Activated T-cell treated with anti-CD3 and anti-CD28 coated beads for 1 hour (primary cell): Measurements from ENCODE around the gene PCNT.
A peak's percentile ranks its signal among the peaks of the same experiment; 100 is the strongest.

ENCODE experiments used
- DNase-seq: peaks from one replicate; pipeline ENCODE4 v3.0.0-alpha.2; 2020; ENCODE audit warnings: low read depth

PCNT gene, protein sequence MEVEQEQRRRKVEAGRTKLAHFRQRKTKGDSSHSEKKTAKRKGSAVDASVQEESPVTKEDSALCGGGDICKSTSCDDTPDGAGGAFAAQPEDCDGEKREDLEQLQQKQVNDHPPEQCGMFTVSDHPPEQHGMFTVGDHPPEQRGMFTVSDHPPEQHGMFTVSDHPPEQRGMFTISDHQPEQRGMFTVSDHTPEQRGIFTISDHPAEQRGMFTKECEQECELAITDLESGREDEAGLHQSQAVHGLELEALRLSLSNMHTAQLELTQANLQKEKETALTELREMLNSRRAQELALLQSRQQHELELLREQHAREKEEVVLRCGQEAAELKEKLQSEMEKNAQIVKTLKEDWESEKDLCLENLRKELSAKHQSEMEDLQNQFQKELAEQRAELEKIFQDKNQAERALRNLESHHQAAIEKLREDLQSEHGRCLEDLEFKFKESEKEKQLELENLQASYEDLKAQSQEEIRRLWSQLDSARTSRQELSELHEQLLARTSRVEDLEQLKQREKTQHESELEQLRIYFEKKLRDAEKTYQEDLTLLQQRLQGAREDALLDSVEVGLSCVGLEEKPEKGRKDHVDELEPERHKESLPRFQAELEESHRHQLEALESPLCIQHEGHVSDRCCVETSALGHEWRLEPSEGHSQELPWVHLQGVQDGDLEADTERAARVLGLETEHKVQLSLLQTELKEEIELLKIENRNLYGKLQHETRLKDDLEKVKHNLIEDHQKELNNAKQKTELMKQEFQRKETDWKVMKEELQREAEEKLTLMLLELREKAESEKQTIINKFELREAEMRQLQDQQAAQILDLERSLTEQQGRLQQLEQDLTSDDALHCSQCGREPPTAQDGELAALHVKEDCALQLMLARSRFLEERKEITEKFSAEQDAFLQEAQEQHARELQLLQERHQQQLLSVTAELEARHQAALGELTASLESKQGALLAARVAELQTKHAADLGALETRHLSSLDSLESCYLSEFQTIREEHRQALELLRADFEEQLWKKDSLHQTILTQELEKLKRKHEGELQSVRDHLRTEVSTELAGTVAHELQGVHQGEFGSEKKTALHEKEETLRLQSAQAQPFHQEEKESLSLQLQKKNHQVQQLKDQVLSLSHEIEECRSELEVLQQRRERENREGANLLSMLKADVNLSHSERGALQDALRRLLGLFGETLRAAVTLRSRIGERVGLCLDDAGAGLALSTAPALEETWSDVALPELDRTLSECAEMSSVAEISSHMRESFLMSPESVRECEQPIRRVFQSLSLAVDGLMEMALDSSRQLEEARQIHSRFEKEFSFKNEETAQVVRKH (N-terminal part only)

DNA sequence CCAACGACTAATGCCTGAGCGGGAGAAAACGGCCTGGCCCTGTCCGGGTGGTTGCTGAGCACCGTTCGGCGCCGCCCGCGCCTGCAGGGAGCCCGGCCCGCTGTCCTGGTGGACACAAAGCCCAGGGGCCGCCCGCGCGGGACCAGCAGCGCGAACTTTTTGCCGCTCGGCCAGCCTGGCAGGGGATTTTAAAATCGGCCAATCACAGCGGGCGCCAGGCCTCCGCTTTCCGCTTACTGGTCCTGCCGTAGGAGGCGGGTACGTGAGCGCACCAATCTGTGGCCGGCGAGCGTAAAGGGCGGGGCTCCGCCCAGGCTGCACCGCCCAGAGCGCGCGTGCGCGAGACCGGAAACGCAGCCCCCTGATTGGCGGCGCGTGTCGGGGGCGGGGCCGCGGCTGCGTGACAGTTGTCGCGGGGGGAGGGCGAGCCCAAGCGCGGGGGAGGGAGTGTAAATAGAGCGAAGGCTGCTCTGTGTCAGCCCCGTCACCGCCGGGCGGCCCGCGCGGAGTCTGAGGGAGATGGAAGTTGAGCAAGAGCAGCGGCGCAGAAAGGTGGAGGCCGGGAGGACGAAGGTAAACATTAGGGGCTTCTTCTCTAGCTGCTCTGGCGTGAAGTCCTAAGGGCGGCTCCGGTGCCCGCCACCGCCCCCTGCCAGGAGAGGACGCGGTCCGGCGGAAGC, at the start of gene PCNT, which contains the start of gene C21orf58:
TSS of gene PCNT (plus strand) at position 447 of the 680 bp plus-strand sequence. CDS start at position 520, 73 bp downstream.
TSS of gene C21orf58 (minus strand) at position 161 of the 680 bp plus-strand sequence. CDS start 1,132 bp downstream, outside the sequence.
- DNase-seq: peak; percentile 97

DNA sequence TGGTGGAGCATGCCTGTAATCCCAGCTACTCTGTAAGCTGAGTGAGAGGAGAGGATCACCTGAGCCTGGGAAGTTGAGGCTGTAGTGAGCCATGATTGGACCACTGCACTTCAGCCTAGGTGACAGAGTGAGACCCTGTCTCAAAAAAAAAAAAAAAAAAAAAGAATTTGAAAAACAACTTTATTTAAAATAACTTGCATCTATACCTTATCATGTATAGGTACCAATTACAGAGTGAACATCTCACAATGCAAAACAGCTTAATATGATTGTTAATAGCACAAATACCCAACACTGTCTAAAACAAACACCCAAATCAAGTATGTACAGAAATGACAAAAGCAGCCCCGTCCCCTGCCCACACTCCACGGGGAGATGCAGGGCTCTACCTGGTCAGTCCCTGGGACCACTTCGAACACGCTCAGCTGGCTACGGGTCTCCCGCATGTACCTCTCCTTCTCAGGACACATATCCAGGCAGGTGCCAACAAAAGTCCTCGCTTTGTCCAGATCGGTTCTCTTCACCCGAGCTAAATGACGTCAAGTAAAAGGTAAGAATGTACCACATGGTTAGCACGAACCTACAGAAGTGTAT, 49.1 kb upstream of the PCNT start:
- no peak for DNase-seq

DNA sequence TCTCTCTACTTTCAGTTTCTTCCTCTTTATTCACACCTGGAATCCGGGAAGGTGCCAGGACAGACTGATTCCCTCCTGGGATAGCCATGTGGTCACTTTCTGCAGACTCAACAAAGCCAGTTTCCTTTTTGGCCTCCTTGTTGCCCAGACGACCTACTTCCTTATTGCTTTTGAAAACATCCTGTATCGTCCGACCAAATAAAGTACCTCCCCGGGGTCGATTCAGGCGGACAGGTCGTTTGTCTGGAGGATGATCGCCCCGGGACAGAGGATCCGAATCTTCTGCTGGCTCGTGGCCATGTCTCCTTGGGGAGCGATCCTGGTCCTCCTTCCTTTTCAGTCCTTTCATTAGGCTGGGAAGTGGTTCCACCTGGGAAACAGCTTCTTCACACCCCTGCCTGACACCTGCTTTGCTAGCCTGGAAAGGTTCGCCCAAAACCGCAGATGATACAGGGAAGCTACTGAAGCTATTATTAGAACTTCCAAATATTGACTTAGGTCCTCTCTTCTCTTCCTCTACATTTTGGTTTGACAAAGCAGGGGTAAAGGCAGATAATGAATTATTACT, 39.8 kb upstream of the PCNT start:
- DNase-seq: no peak

DNA sequence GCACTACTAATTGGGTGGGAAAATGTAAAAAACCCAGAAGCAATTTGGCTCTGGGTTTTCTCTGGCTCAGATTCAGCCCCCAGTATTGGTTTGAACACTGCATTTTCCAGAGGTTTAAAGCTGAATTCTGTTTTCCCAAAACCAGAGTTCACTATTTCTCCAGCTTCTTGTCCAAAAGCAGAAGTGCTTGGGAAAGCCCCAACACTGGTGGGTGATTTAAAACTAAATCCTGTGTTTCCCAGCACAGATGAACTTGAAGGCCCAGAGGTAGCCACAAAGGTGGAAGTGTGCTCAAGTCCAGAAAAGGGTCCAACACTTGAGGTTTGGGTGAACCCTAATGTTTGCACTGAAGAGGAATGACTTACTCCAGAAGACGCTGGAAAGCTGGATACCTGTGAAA, 39.2 kb upstream of the PCNT start:
- DNase-seq: no peak

DNA sequence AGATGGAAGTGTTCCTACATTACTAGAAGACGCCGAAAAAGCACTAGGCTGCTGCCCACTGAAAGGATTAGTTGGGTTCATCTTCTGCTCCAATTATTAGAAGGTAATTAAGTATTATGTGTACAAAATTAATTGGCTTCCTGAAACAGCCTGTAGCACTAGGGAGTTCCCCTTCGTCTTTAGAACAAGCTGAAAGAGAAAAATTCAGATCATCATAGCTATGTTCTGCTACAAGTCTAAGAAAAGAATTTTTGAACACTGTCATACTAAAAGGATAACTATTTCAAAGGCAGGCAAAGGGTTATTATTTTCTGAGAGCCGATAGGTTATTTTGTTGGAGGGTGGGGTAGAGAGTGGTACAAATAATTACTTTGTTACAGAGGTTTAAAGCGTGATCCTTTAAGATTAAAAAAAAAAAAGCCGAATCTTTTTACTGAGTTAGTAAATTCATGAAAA, 38.7 kb upstream of the PCNT start, which contains the start of gene MCM3AP:
TSS of gene MCM3AP (minus strand) at position 406 of the 456 bp plus-strand sequence. CDS start at position 81, 325 bp downstream.
- no peak for DNase-seq

DNA sequence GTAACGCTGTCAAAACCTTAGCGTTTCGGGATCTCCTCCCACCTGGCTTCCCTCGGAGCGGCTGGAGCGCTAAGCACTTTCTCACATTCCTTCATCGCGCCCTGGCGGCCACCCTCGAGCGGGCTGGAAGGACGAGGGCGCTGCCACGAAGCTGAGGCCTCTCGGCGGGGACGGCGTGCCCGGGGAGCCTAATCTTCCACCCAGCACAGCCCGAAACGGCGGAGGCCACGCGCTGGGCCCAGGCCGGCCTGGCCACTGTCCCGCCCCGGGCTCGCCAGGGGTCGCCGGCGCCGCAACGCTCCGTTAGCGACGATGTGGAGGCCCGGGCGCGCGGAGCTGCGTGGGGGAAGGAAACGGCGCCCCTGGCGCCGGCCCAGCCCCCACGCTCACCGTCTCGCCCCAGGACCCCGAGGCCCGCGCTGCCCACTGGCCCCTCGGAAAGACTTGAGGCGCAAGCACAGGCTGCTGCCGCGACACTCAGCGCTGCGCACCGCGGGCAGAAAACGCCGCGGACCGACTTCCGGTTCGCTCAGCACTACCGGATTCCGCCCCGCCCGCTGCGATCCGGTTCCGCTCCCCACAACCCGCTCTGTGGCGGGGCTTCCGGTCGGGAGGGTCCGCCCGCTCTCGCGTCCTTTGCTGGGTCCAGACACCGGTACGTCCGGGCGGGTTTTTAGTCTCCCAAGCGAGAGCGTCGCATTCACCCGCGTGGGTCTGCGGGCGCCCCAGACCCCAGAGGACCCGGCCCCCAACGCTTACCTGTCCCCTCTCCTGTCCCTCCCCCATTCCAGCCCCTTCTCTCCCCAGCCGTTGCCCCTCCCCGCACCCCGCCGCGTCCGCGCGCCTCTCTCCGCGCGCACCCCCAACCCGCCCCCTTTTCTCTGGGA, 38.0 kb upstream of the PCNT start, which contains the start of gene YBEY:
TSS of gene YBEY (plus strand) at position 582 of the 887 bp plus-strand sequence. CDS start 572 bp downstream, outside the sequence.
- peak; percentile 72 for DNase-seq

DNA sequence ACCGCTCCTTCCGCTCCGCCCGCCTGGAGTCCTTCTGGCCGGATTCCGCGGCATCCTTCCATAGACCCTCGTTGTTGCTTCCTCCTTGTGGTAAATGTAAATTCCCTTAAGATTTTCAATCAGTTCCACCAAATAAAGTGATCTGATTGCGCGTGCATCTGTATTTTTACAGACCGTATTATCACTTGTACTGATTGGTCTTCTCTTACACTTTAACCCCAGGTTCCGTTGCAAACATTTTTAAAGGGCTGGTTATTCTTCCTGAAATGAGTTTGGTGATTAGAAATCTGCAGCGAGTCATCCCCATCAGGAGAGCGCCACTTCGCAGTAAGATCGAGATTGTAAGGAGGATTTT, 37.3 kb upstream of the PCNT start:
- no peak for DNase-seq

DNA sequence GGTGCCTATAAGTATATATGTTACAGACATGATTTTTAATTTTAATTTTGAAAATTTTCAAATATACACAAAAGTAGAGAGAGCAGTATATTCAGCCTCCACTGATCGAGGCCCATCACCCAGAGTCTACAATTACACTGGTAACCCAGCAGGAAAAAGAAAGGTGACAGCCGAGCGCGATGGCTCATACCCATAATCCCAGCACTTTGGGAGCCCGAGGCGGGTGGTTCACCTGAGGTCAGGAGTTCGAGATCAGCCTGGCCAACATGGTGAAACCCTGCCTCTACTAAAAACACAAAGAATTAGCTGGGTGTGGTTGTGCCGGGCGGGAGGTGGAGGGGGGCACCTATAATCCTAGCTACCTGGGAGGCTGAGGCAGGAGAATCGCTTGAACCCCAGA, 36.4 kb upstream of the PCNT start:
- no peak for DNase-seq

DNA sequence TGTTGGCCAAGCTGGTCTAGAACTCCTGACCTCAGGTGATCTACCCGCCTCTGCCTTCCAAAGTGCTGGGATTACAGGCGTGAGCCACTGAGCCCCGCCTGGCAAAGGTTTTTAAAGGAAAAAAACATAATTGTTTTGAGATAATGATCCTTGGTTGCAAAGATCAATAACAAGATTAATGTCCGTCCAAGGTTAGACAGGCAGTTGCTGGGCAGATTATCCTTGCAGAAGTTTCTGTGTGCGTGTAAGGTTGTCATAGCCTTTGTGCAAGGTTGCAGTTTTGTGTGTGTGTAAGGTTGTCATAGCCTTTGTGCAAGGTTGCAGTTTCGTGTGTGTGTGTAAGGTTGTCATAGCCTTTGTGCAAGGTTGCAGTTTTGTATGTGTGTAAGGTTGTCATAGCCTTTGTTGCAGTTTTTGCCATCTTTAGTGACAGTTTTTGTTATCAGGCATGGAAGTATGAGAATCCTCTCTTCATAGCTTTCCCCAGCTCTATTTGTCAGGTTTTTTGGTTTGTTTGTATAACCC, 34.2 kb upstream of the PCNT start:
- no peak for DNase-seq

DNA sequence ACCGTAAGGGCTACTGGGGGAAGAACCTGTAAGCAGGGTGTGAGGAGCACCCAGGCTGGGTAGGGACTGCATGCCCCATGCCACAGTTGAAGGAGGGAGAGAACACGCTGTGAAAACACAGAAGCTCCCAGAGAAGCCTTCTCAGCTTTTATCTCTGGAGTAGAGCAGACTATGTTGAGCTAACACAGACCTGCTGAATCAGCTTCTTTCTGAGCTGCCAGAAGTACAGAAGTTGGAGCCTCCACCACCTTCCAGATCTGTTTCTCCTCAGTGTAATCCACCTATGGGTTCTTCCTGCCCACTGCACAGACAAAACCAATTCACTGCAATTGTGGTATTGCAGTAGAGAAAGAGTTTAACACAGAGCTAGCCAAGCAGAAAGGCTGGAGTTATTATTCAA, 32.4 kb upstream of the PCNT start:
- no peak for DNase-seq

DNA sequence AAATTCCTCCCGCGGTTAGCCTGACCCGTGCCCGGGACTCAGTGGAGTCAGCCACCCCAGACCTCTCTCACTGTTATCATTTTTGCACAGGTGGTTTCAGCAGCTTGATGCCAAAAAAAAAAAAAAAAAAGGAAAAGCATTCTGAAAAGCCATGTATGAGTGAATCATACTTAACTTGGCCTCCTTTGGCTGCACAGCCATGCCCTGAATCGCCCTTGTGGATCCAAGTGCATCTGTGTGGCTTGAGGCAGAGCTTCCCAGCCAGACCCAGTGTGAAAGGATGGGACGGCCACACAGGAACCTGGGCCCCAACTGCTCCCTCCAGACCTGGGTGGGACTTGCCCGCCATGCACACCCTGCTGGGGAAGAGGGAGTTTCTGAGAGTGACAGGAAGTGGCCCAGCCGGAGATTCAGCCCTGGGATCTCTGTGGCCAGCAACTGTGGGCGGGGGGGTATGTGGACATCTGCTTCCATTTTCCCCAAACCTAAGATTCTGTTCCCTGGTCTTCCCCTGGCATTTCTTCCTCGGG, 29.2 kb upstream of the PCNT start:
- DNase-seq: no peak

DNA sequence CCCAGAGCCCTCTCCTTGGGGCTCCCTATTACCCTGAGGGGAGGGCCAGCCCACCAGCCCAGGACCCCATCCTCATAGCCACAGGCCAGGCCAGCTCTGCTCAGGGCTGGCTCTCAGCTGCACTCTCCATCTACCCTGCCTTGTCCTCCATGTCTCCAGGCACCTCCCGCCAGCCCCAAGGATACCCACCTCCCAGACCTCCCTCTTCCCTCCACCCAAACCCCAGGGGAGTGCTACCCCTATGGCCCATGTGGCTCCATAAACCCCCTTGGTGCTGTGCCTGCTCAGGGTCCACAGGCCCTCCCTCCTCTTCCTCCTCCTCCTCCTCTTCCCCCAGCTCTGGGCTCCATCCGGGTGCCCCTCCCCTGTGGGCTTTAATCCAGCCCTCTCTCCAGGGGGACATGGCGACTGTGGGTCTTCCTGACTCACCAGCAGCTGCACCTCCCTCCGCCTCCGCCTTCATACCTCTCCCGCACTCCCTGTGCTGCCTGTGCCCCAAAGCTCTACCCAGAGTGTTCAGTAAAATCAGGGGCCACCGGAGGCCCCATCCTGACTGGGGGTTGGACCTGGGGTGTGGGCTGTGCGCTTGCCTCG, 28.7 kb upstream of the PCNT start:
- no peak for DNase-seq

DNA sequence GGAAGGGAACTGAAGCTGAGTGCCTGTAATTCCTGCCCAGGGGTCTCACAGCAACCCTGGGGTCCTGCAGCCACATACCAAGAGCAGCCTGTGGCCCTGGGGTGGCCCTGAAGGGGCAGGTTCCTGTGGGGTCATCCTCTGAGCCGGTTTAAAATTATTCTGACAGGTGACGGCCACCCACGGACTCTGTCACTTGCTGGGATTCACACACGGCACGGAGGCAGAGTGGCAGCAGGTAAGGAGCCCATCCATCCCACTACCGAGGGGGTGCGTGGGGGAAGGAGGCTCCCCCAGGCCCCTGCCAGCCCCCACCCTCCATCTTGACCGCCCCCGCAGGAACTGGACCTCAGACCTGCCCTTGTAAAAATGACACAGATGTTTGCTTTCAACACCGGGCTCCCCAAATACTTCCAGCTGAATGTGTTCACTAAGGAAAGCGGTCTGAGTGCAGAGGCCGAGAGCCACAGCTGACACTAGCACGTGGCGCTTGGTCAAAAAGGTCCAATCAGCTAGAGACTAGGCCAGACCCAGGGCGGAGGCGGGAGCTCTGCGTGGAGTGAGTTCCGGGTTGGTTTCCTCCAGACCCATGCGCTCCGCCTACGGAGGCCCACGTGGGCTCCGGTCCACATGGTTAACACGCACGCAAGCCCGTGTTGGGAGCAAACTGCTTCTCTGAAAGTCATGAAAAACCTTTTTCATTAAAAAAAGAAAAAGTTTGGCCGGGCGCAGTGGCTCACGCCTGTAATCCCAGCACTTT, 27.8 kb upstream of the PCNT start:
- DNase-seq: peak; percentile 24

DNA sequence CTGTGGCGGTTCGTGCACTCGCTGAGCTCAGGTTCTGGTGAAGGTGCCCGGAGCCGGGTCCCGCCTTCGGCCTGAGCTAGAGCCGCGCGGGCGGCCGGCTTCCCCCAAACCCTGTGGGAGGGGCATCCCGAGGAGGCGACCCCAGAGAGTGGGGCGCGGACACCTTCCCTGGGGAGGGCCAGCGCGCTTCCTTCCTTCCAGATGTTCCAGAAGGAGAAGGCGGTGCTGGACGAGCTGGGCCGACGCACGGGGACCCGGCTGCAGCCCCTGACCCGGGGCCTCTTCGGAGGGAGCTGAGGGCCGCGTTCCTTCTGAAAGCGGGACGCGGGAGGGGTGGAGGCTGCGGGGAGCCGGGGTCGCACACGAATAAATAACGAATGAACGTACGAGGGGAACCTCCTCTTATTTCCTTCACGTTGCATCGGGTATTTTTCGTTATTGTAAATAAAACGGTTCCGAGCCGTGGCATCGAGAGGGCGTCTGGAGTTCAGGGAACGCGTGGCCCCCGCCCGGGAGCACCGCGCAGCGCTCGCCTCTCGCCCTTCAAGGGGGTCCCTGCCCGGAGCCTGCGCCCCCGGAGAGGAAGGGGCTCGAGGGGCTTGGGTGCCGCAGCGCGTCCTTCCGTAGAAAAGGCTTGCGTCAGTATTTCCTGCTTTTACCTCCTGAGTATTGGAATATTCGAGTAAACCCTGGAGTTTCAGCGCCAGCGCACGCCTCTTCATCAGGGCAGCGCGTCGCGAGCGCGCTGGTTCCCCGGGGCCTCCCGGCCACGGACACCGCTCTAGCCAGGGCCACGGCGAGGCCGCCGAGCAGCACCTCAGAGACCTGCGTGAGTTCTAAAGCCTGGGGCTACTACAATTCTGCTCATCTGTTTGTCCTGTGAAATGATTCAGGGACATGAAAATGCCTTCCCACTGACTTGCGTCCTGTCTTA, 26.4 kb upstream of the PCNT start:
- DNase-seq: no peak

DNA sequence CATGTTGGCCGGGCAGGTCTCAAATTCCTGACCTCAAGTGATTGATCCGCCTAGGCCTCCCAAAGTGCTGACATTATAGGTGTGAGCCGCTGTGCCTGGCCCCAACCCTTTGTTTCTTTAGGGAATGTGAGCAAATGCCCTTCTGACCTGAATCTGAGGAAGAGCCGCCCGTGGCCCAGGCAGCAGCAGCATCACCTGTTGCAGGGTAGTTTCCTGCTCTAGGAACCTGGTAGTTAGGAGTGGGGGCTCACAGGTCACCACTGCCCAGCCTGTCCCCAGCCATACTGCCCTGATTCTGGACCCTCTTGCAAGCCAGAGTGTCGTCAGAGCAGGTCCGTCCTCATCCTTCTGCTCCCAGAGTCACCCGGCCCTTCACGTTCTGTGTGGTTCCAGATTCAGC, 24.8 kb upstream of the PCNT start:
- no peak for DNase-seq

DNA sequence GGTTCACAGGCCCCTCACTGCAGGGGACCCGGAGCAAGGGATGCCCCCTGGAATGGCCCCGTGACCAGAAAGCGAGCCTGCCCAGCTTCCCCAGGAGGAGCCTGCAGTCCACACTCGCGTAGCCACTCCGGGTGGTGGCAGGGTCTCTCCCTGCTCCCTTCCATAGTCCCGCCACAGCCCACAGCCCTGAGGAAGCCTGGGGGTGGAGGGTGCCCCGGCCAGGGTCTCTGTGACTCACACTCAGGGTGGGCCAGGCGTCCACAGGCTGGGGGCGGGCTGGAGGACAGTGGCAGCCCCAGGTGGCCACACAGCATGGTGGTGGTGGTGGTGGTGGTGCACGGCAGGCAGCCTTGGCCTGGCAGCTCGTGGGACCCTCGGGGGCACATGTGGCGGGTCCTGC, 22.2 kb upstream of the PCNT start:
- no peak for DNase-seq

DNA sequence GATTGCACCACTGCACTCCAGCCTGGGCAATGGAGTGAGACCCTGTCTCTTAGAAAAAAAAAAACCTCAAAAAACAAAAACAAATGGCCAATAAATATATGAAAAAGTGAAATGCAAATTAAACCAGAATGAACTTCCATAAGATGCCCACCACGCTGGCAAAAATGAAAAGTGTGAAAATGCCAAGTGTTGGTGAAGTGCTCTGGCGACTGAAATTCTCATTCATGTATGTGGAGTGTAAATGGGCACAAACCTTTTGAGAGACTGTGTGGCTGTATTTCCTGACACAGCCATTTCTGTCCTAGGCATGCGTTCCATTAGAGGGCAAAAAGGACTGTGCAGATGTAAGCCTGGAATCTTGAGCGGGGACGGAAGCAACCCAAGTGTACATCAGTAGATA, 19.5 kb upstream of the PCNT start:
- no peak for DNase-seq
